Measurements from ENCODE around the gene PTPRG. TPM values are rescaled to one million over a fixed set of nuclear protein-coding genes. Genes with fewer than 3 reads are reported as not detected.

PTPRG gene
- polyA plus RNA-seq, 3 donors, result 78.2 to 84.6 (median 83.3) TPM

GRCh38 chr3:61649381-61650170 is 88.2 kb downstream of the PTPRG start:
- no peak for DNase-seq

GRCh38 chr3:61650276-61650675 is 88.9 kb downstream of the PTPRG start:
- no peak for DNase-seq

- no peak for DNase-seq
Observed at GRCh38 chr3:61650719-61651410, 89.5 kb downstream of the PTPRG start.

- DNase-seq, result no peak
Observed at GRCh38 chr3:61657689-61658088, 96.3 kb downstream of the PTPRG start.

- DNase-seq, result no peak
Observed at GRCh38 chr3:61662861-61663260, 101.5 kb downstream of the PTPRG start.

GRCh38 chr3:61663356-61664104 is 102.2 kb downstream of the PTPRG start:
- no peak for DNase-seq

- DNase-seq, result no peak
Observed at GRCh38 chr3:61664105-61664482, 102.7 kb downstream of the PTPRG start.

- no peak for DNase-seq
Observed at GRCh38 chr3:61665121-61665520, 103.8 kb downstream of the PTPRG start.

- DNase-seq, result no peak
Observed at GRCh38 chr3:61665987-61666386, 104.6 kb downstream of the PTPRG start.

- no peak for DNase-seq
Observed at GRCh38 chr3:61666615-61667330, 105.4 kb downstream of the PTPRG start.

GRCh38 chr3:61667383-61667782 is 106.0 kb downstream of the PTPRG start:
- DNase-seq, result no peak

- no peak for DNase-seq
Observed at GRCh38 chr3:61667814-61668213, 106.4 kb downstream of the PTPRG start.

- DNase-seq, result no peak
Observed at GRCh38 chr3:61668317-61668864, 107.0 kb downstream of the PTPRG start.

GRCh38 chr3:61669203-61669602 is 107.8 kb downstream of the PTPRG start:
- no peak for DNase-seq

GRCh38 chr3:61669668-61670299 is 108.4 kb downstream of the PTPRG start:
- no peak for DNase-seq

- DNase-seq, result no peak
Observed at GRCh38 chr3:61673651-61674050, 112.3 kb downstream of the PTPRG start.

GRCh38 chr3:61674596-61674995 is 113.2 kb downstream of the PTPRG start:
- DNase-seq, result no peak

GRCh38 chr3:61679026-61679425 is 117.7 kb downstream of the PTPRG start:
- DNase-seq, result no peak

- DNase-seq, result no peak
Observed at GRCh38 chr3:61680617-61681016, 119.2 kb downstream of the PTPRG start.

GRCh38 chr3:61681636-61682035 is 120.3 kb downstream of the PTPRG start:
- DNase-seq, result no peak
